GM12878 (cell line): ENCODE data around the gene INHBE. TPM values are rescaled to one million over a fixed set of nuclear protein-coding genes. Genes with fewer than 3 reads are reported as not detected.
A peak's percentile ranks its signal among the peaks of the same experiment; 100 is the strongest.

Experiments used
- ATAC-seq: fragments of 200-7000 bp; cut with Tn5 transposase; 3 replicates; pipeline ENCODE4 v1.9.1; 2020; ENCODE audit warnings: mild to moderate bottlenecking, moderate library complexity
- BruUV-seq: library from RNA; stranded (reverse); fragments of 400-500 nt; replicated peaks from 2 replicates; lab custom pipeline; 2021; lab: Mats Ljungman, UMichigan
- CTCF ChIA-PET: fragments of 300-600 bp; sonication (Branson Sonifier 250); formaldehyde crosslinking; extraction: SDS; loops from one replicate; lab custom pipeline; 2021; ENCODE audit warnings: inconsistent platforms; lab: Yijun Ruan, JAX
- POLR2A ChIA-PET: fragments of 350-600 bp; formaldehyde crosslinking; extraction: SDS; loops from one replicate; lab custom pipeline; 2021; ENCODE audit warnings: inconsistent platforms; lab: Charles Lee
- RAD21 ChIA-PET: fragments of 300-600 bp; sonication (Branson Sonifier 250); formaldehyde crosslinking; loops from one replicate; lab custom pipeline; 2023; ENCODE audit warnings: antibody characterized with exemption; ENCODE audit not compliant: unreplicated experiment; lab: Charles Lee
- SMC1A ChIA-PET: fragments of 300-600 bp; sonication (Branson Sonifier 250); formaldehyde crosslinking; loops from one replicate; lab custom pipeline; 2023; ENCODE audit not compliant: unreplicated experiment, uncharacterized antibody; lab: Charles Lee
- DNase-seq: peaks from one replicate; pipeline ENCODE4 v3.0.0-alpha.2; 2011; ENCODE audit warnings: low read depth, low spot score
- FAIRE-seq: peaks from 3 replicates; lab custom pipeline; 2011; peaks lifted over from hg19 to GRCh38; lab: Jason Lieb, UNC
- H2AFZ ChIP-seq: 2 replicates; pipeline ENCODE4 v1.6.0; 2011; ENCODE audit warnings: low read depth, low read length, control low read depth; ENCODE audit not compliant: control insufficient read depth
- H3K27ac ChIP-seq: 2 replicates; pipeline ENCODE4 v1.5.1; 2011; ENCODE audit warnings: control low read depth; ENCODE audit not compliant: control insufficient read depth, insufficient read depth
- H3K27me3 ChIP-seq, 2 experiments: replicated peaks in 1 of 2; 2 replicates each; pipeline versions ENCODE4 v1.6.0 to v1.6.1; 2011; ENCODE audit warnings: low read length in 1 of 2; ENCODE audit not compliant: control insufficient read depth in 2 of 2, insufficient read depth in 2 of 2
- H3K36me3 ChIP-seq, 2 experiments: 2 replicates each; pipeline ENCODE4 v1.5.1; 2011; ENCODE audit warnings: low read length in 1 of 2; ENCODE audit not compliant: control insufficient read depth in 2 of 2, insufficient read depth in 2 of 2
- H3K4me1 ChIP-seq: 2 replicates; pipeline ENCODE4 v1.6.1; 2011; ENCODE audit warnings: mild to moderate bottlenecking, low read length, moderate library complexity, mixed read lengths; ENCODE audit not compliant: control insufficient read depth, insufficient read depth
- H3K4me2 ChIP-seq: 2 replicates; pipeline ENCODE4 v1.6.0; 2011; ENCODE audit warnings: control low read depth; ENCODE audit not compliant: control insufficient read depth, insufficient read depth
- H3K4me3 ChIP-seq: fragments of 200-600 bp; sonication (generic); 2 replicates; pipeline ENCODE4 v1.5.1; 2016
- H3K79me2 ChIP-seq: 2 replicates; pipeline ENCODE4 v1.6.0; 2011; ENCODE audit warnings: low read length; ENCODE audit not compliant: control insufficient read depth, insufficient read depth
- H3K9ac ChIP-seq: 2 replicates; pipeline ENCODE4 v1.8.0; 2011; ENCODE audit warnings: low read length, control low read depth, mixed read lengths; ENCODE audit not compliant: control insufficient read depth, insufficient read depth
- H3K9me3 ChIP-seq: replicated peaks from 3 replicates; pipeline ENCODE4 v1.5.1; 2011; ENCODE audit warnings: mild to moderate bottlenecking, low read length; ENCODE audit not compliant: control insufficient read depth, insufficient read depth
- H4K20me1 ChIP-seq: 2 replicates; pipeline ENCODE4 v1.6.0; 2011; ENCODE audit not compliant: control insufficient read depth, insufficient read depth
- EP300 ChIP-seq, 2 experiments: fragments of 150-350 bp in 1 of 2; IDR thresholded peaks; 2 replicates each; pipeline ENCODE4 v1.6.1; 2011 to 2012; ENCODE audit warnings: low read depth in 2 of 2, low read length in 2 of 2, borderline replicate concordance in 1 of 2, improper control_type of control experiment in 1 of 2, inconsistent platforms in 1 of 2; ENCODE audit not compliant: control insufficient read depth in 1 of 2
- ETV6 ChIP-seq, 2 experiments: fragments of 450-650 bp in 1 of 2; IDR thresholded peaks in 1 of 2; conservative IDR thresholded peaks in 1 of 2; 2 replicates each; pipeline ENCODE4 v1.6.1; 2014; ENCODE audit warnings: antibody characterized with exemption in 1 of 2, borderline replicate concordance in 1 of 2, low read depth in 1 of 2, mild to moderate bottlenecking in 1 of 2, moderate library complexity in 1 of 2
- EZH2 ChIP-seq: IDR thresholded peaks from 2 replicates; pipeline ENCODE4 v1.6.1; 2012; ENCODE audit warnings: low read depth, mild to moderate bottlenecking, control low read depth, inconsistent platforms, low read length, borderline replicate concordance; ENCODE audit not compliant: control insufficient read depth
- MXI1 ChIP-seq: fragments of 150-350 bp; IDR thresholded peaks from 2 replicates; pipeline ENCODE4 v1.6.1; 2011; ENCODE audit warnings: low read depth, mild to moderate bottlenecking, inconsistent platforms, low read length, improper control_type of control experiment
- NFXL1 ChIP-seq: fragments of 450-650 bp; IDR thresholded peaks from 2 replicates; pipeline ENCODE4 v1.6.1; 2017; ENCODE audit warnings: antibody characterized with exemption, mild to moderate bottlenecking, borderline replicate concordance
- NR2C2 ChIP-seq: IDR thresholded peaks from 2 replicates; pipeline ENCODE4 v1.6.1; 2011; ENCODE audit warnings: borderline replicate concordance, low read depth; ENCODE audit not compliant: control insufficient read depth, insufficient read length
- NR2F1 ChIP-seq: fragments of 450-650 bp; conservative IDR thresholded peaks from 2 replicates; pipeline ENCODE4 v1.6.1; 2017; ENCODE audit warnings: mild to moderate bottlenecking
- PAX8 ChIP-seq: fragments of 450-650 bp; IDR thresholded peaks from 2 replicates; pipeline ENCODE4 v1.6.1; 2017; ENCODE audit warnings: mild to moderate bottlenecking, moderate library complexity
- RAD21 ChIP-seq: IDR thresholded peaks from 2 replicates; pipeline ENCODE4 v1.6.1; 2011; ENCODE audit warnings: mild to moderate bottlenecking, low read depth, low read length, moderate library complexity; ENCODE audit not compliant: insufficient read depth
- RB1 ChIP-seq: fragments of 450-650 bp; formaldehyde crosslinking; IDR thresholded peaks from 2 replicates; pipeline ENCODE4 v1.6.1; 2017; ENCODE audit warnings: mild to moderate bottlenecking, borderline replicate concordance
- RBBP5 ChIP-seq: fragments of 200-600 bp; sonication (generic); conservative IDR thresholded peaks from 2 replicates; pipeline ENCODE4 v1.6.1; 2016
- SREBF2 ChIP-seq: IDR thresholded peaks from 2 replicates; pipeline ENCODE4 v1.6.1; 2012; ENCODE audit warnings: mild to moderate bottlenecking, low read length
- WRNIP1 ChIP-seq: IDR thresholded peaks from 2 replicates; pipeline ENCODE4 v1.6.1; 2011; ENCODE audit warnings: low read depth, low read length, improper control_type of control experiment, borderline replicate concordance
- YY1 ChIP-seq: IDR thresholded peaks from 2 replicates; pipeline ENCODE4 v1.6.1; 2011; ENCODE audit warnings: low read depth, mild to moderate bottlenecking, low read length
- ZNF622 ChIP-seq: fragments of 450-650 bp; IDR thresholded peaks from 2 replicates; pipeline ENCODE4 v1.6.1; 2017; ENCODE audit warnings: mild to moderate bottlenecking, inconsistent platforms
- ZSCAN29 ChIP-seq: fragments of 450-650 bp; IDR thresholded peaks from 2 replicates; pipeline ENCODE4 v1.6.1; 2017; ENCODE audit warnings: mild to moderate bottlenecking, moderate library complexity
- WGBS: methylation state at CpG from one replicate; pipeline ENCODE4 v1.1.6; 2016; ENCODE audit warnings: low lambda C conversion rate; ENCODE audit not compliant: insufficient replicate concordance, insufficient coverage; ENCODE audit errors: missing lambda C conversion rate; 5-methylcytosine and 5-hydroxymethylcytosine counted together
- in situ Hi-C: fragments of 300-500 bp; cut with MboI; formaldehyde crosslinking; loops from 9 replicates; pipeline ENCODE4 v1.14.3; 2018; ENCODE audit warnings: mixed read lengths
- intact Hi-C: fragments of 100-400 bp; cut with micrococcal nuclease; formaldehyde crosslinking; loops from one replicate; pipeline ENCODE4 v1.14.2; 2022; ENCODE audit not compliant: unreplicated experiment
- polyA plus RNA-seq, 11 experiments: library from polyadenylated mRNA; depleted of rRNA in 4 of 11; unstranded in 6 of 11; stranded (reverse) in 5 of 11; fragments of >200 nt; fragmentation: Nextera tagmentation in 4 of 11; fragmentation: Illumina TruSeq in 1 of 11; extraction: Ambion mirVana in 4 of 11; extraction: Trizol in 1 of 11; gene quantifications; 1 replicate in 1 of 11; 2 replicates in 10 of 11; pipeline versions ENCODE4 v1.2.1 to v1.2.3, GENCODE V29; 2011 to 2016; ENCODE audit warnings: inconsistent platforms in 2 of 11, missing spikeins in 2 of 11, low read depth in 1 of 11
- total RNA-seq, 4 experiments: library from RNA; depleted of rRNA in 3 of 4; stranded (reverse); fragments of >200 nt in 3 of 4; fragmentation: Illumina TruSeq in 1 of 4; extraction: Trizol in 1 of 4; gene quantifications; 2 replicates each; pipeline versions ENCODE4 v1.2.1 to v1.2.3, GENCODE V29; 2013 to 2021
- TF ChIP-seq, protein P1 (sequence below): fragments of 450-650 bp; IDR thresholded peaks from 2 replicates; pipeline ENCODE4 v1.6.1; 2016; ENCODE audit warnings: mild to moderate bottlenecking
- TF ChIP-seq, protein P2 (sequence below): fragments of 450-650 bp; formaldehyde crosslinking; IDR thresholded peaks from 2 replicates; pipeline ENCODE4 v1.4.0; 2020; ENCODE audit warnings: mild to moderate bottlenecking, moderate library complexity

INHBE gene
- total and polyA plus RNA-seq, 10 of the 15 experiments (the other 5 are each of a cell fraction or from before 2014, with no cell fraction given) = 0.09 to 2.5 (median 0.37) TPM

DNA sequence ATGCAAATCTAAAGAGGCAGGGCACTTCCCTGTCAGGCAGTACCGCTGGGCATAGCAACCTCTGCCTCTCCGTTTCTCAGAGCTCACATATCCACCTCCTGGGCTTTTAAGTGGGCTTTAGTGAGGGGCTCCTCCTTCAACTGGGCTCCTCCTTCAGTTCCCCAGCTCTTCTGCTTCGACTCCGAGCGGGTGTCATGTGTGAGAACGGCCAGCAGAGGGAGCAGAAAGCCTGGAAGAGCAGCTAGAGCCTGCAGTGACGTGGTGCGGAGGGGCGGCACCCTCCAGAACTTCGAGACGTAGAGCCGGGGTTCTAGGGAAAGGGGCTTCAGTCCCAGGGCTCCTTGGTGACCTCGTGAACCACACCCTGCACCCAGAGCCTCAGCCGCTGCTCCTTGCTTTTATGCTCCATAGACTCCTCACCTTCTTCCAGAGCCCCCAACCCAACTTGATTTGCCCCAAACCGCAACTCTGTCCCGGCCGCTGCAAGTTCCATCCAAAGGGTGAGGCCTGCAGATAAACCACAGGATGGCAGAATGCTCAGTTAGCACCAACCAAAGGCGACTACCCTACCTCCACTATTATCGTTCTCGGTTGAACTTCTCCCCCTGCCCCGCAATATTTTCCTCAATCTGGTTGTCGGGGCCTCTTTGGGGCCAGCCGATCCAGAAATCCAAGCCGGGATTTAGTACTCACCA lies 4.1 kb downstream of the INHBE start:
- ChIA-PET CTCF (interaction anchor here (0.6 to 11.0 kb wide), 63 partner anchors 10 to 447 kb away, joined by 3 to 540 read pairs (median 5); partner anchors contain the start of genes ARHGAP9, B4GALNT1, DCTN2 and DDIT3), RAD21 (interaction anchor here (0.5 to 2.6 kb wide), 33 partner anchors 11 to 1642 kb away, joined by 3 to 22 read pairs (median 4); partner anchors contain the start of genes ARHGAP9, CTDSP2, DCTN2 and DDIT3), SMC1A (interaction anchor here (0.6 to 2.6 kb wide), 33 partner anchors 9 to 322 kb away, joined by 3 to 20 read pairs (median 5); partner anchors contain the start of genes ARHGAP9, DCTN2, INHBC and MBD6), POLR2A (interaction anchor here (0.7 to 1.8 kb wide), 14 partner anchors 9 to 230 kb away, joined by 3 to 11 read pairs (median 4); partner anchors contain the start of genes DDIT3 and SHMT2)
- Histone ChIP-seq H2AFZ (peak overlapping the region; percentile 97), H3K4me2 (peak overlapping the region; percentile 99), H3K4me1 (peaks cover 36% of the 10 kb centered on the region), H4K20me1 (0 out of 2 replicates have a peak, but pooled peaks cover 2% of the 10 kb centered on the region), H3K9ac (peak overlapping the region; percentile 71), H3K27ac (peak overlapping the region; percentile 79), H3K79me2 (no peaks in the 10 kb centered on the region), H3K4me3 (peak overlapping the region; percentile 85), H3K36me3 (no peaks in the 10 kb centered on the region), H3K9me3 (no peaks in the 10 kb centered on the region), H3K27me3 (0 out of 4 replicates have a peak, but pooled peaks cover 0 to 4% of the 10 kb centered on the region in 2 experiments)
- FAIRE-seq (peak; percentile 92), DNase-seq (peak; percentile 80), ATAC-seq (peak; percentile 69)
- intact Hi-C loops (loop anchor here (5.0 kb wide), 1 partner anchor 163 kb away; no protein-coding TSS in a partner anchor), in situ Hi-C loops (loop anchor here (5.0 to 10.0 kb wide), 2 partner anchors 144 to 197 kb away; no protein-coding TSS in a partner anchor)
- BruUV-seq = no TSS peak
- 1% methylated on average over 24 of the region's 24 CpGs for WGBS
- TF ChIP-seq PAX8 (no peak), ETV6 (conservative IDR thresholded peaks at IDR 0.05 in 1 of 2, IDR thresholded peaks at IDR 0.05 in 1 of 2; ENCODE audit: borderline replicate concordance in 1 of 2, low read depth in 1 of 2) (no peak), EP300 (IDR thresholded peaks at IDR 0.05; ENCODE audit: borderline replicate concordance in 1 of 2, control insufficient read depth in 1 of 2, low read depth in 2 of 2, low read length in 2 of 2) (no peak), YY1 (peak; percentile 65), RAD21 (peak; percentile 89), ZNF622 (no peak), SREBF2 (no peak), NFXL1 (no peak), MXI1 (no peak), NR2C2 (no peak), WRNIP1 (no peak), NR2F1 (no peak; the same call in 1 of the 2 replicates), RBBP5 (no peak), ZSCAN29 (peak; percentile 85), RB1 (peak; percentile 53; the same call in 1 of the 2 replicates), EZH2 (no peak)
- TF ChIP-seq, protein P1, sequence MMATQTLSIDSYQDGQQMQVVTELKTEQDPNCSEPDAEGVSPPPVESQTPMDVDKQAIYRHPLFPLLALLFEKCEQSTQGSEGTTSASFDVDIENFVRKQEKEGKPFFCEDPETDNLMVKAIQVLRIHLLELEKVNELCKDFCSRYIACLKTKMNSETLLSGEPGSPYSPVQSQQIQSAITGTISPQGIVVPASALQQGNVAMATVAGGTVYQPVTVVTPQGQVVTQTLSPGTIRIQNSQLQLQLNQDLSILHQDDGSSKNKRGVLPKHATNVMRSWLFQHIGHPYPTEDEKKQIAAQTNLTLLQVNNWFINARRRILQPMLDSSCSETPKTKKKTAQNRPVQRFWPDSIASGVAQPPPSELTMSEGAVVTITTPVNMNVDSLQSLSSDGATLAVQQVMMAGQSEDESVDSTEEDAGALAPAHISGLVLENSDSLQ = peak; percentile 31; the same call in 1 of the 2 replicates
- TF ChIP-seq, protein P2, sequence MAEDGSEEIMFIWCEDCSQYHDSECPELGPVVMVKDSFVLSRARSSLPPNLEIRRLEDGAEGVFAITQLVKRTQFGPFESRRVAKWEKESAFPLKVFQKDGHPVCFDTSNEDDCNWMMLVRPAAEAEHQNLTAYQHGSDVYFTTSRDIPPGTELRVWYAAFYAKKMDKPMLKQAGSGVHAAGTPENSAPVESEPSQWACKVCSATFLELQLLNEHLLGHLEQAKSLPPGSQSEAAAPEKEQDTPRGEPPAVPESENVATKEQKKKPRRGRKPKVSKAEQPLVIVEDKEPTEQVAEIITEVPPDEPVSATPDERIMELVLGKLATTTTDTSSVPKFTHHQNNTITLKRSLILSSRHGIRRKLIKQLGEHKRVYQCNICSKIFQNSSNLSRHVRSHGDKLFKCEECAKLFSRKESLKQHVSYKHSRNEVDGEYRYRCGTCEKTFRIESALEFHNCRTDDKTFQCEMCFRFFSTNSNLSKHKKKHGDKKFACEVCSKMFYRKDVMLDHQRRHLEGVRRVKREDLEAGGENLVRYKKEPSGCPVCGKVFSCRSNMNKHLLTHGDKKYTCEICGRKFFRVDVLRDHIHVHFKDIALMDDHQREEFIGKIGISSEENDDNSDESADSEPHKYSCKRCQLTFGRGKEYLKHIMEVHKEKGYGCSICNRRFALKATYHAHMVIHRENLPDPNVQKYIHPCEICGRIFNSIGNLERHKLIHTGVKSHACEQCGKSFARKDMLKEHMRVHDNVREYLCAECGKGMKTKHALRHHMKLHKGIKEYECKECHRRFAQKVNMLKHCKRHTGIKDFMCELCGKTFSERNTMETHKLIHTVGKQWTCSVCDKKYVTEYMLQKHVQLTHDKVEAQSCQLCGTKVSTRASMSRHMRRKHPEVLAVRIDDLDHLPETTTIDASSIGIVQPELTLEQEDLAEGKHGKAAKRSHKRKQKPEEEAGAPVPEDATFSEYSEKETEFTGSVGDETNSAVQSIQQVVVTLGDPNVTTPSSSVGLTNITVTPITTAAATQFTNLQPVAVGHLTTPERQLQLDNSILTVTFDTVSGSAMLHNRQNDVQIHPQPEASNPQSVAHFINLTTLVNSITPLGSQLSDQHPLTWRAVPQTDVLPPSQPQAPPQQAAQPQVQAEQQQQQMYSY = no peak
